GM12878 (cell line): ENCODE data around the gene CYTH3.

ENCODE experiments used
- NBN ChIP-seq: fragments of 450-650 bp; IDR thresholded peaks from 2 replicates; pipeline ENCODE4 v1.6.1; 2016
- POLR2AphosphoS5 ChIP-seq: IDR thresholded peaks from 2 replicates; pipeline ENCODE4 v1.6.1; 2011; ENCODE audit warnings: mild to moderate bottlenecking, low read length, inconsistent platforms
- TAF1 ChIP-seq: IDR thresholded peaks from 2 replicates; pipeline ENCODE4 v1.6.1; 2011; ENCODE audit warnings: mild to moderate bottlenecking, low read depth, low read length, borderline replicate concordance
- TF ChIP-seq, protein P1 (sequence below), 3 experiments: IDR thresholded peaks in 2 of 3; conservative IDR thresholded peaks in 1 of 3; 2 replicates each; pipeline ENCODE4 v1.5.1; 2011; ENCODE audit warnings: low read depth in 3 of 3, low read length in 3 of 3, mild to moderate bottlenecking in 3 of 3, control low read depth in 2 of 3, moderate library complexity in 2 of 3, inconsistent platforms in 1 of 3, mixed read lengths in 1 of 3; ENCODE audit not compliant: control insufficient read depth in 2 of 3, insufficient read depth in 1 of 3; ENCODE audit errors: extremely low read depth in 1 of 3

DNA sequence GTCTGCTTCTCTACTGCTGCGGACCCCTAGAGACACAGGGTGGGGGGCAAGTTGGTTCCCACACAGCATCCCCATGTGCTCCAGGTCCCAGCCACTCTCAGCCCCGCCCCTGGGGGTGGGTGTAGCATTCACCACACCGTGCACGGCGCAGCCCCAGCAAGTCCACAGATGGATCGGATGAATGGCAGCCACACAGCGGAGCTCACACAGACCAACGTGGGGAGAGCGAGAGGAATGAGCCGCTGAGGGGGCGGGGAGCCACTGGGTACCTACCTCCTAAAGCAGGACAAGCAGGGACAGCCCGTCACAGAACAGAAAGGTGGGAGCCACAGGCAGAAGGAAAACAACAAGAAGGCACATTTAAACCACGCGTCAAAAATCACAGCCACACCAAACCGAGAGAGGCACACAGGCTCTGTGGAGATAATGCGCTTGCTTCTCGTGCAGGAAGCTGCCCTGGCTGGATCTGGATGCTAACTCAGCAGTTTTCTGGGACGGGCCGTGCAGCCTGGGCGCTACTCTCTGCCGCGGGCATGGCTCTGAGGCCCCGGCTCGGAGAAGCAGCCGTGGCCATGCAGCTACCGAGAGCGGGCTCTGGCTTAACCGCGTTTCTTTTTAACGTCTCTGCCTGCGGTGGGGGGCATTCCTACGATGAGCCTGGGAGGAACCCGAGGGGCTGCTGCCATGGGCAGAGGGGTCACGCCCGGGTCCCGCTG lies 102.5 kb downstream of the CYTH3 start:
- TF ChIP-seq TAF1 (no peak), POLR2AphosphoS5 (no peak), NBN (no peak)
- TF ChIP-seq, protein P1, sequence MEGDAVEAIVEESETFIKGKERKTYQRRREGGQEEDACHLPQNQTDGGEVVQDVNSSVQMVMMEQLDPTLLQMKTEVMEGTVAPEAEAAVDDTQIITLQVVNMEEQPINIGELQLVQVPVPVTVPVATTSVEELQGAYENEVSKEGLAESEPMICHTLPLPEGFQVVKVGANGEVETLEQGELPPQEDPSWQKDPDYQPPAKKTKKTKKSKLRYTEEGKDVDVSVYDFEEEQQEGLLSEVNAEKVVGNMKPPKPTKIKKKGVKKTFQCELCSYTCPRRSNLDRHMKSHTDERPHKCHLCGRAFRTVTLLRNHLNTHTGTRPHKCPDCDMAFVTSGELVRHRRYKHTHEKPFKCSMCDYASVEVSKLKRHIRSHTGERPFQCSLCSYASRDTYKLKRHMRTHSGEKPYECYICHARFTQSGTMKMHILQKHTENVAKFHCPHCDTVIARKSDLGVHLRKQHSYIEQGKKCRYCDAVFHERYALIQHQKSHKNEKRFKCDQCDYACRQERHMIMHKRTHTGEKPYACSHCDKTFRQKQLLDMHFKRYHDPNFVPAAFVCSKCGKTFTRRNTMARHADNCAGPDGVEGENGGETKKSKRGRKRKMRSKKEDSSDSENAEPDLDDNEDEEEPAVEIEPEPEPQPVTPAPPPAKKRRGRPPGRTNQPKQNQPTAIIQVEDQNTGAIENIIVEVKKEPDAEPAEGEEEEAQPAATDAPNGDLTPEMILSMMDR (IDR thresholded peaks at IDR 0.05 in 2 of 3, conservative IDR thresholded peaks at IDR 0.05 in 1 of 3; ENCODE audit: control insufficient read depth in 2 of 3, extremely low read depth in 1 of 3, insufficient read depth in 1 of 3, low read depth in 3 of 3, low read length in 3 of 3) = no peak
